Right hindlimb (tissue), 1 donor: ENCODE measurements around the gene KAZALD1.

Experiments
- DNase-seq: peaks from one replicate; pipeline ENCODE4 v3.0.0-alpha.2; 2018

The KAZALD1 gene

GRCh38 chr10:101061624-101062231 is at the start of gene KAZALD1:
Gene KAZALD1 (plus strand): TSS chr10:101061989. CDS start chr10:101062593, 604 bp downstream.
- peak; percentile 97 for DNase-seq

- peak; percentile 88 for DNase-seq
Measured at GRCh38 chr10:101012525-101013364, 49.0 kb upstream of the KAZALD1 start.

GRCh38 chr10:101013365-101013825 is 48.4 kb upstream of the KAZALD1 start:
- no peak for DNase-seq

- peak; percentile 87 for DNase-seq
Measured at GRCh38 chr10:101014230-101014884, 47.4 kb upstream of the KAZALD1 start.

GRCh38 chr10:101014966-101015581 is 46.7 kb upstream of the KAZALD1 start:
- no peak for DNase-seq

GRCh38 chr10:101015582-101015973 is 46.2 kb upstream of the KAZALD1 start:
- no peak for DNase-seq

GRCh38 chr10:101016814-101017213 is 45.0 kb upstream of the KAZALD1 start:
- DNase-seq, result no peak

GRCh38 chr10:101018118-101018599 is 43.6 kb upstream of the KAZALD1 start:
- DNase-seq, result no peak

- peak; percentile 87 for DNase-seq
Measured at GRCh38 chr10:101018600-101019439, 43.0 kb upstream of the KAZALD1 start.

GRCh38 chr10:101019440-101019703 is 42.4 kb upstream of the KAZALD1 start:
- DNase-seq, result no peak

- DNase-seq, result no peak
Measured at GRCh38 chr10:101020427-101021075, 41.2 kb upstream of the KAZALD1 start.

GRCh38 chr10:101021239-101021638 is 40.5 kb upstream of the KAZALD1 start:
- no peak for DNase-seq

GRCh38 chr10:101021692-101022251 is 40.0 kb upstream of the KAZALD1 start:
- DNase-seq, result no peak

GRCh38 chr10:101022967-101023705 is 38.7 kb upstream of the KAZALD1 start:
- no peak for DNase-seq

- no peak for DNase-seq
Measured at GRCh38 chr10:101027106-101027720, 34.6 kb upstream of the KAZALD1 start.

GRCh38 chr10:101028446-101029337 is 33.1 kb upstream of the KAZALD1 start:
- no peak for DNase-seq

GRCh38 chr10:101029520-101030295 is 32.1 kb upstream of the KAZALD1 start:
- DNase-seq, result no peak

- DNase-seq, result no peak
Measured at GRCh38 chr10:101030496-101031127, 31.2 kb upstream of the KAZALD1 start.
